Ishikawa (cell line): ENCODE results near the gene PAQR9.
A peak's percentile ranks its signal among the peaks of the same experiment; 100 is the strongest.

Experiments
- CEBPB ChIP-seq: IDR thresholded peaks from 2 replicates; pipeline ENCODE4 v1.6.1; 2012
- CREB1 ChIP-seq: IDR thresholded peaks from 2 replicates; pipeline ENCODE4 v1.6.1; 2012; ENCODE audit warnings: low read depth
- EGR1 ChIP-seq: IDR thresholded peaks from 2 replicates; pipeline ENCODE4 v1.6.1; 2012
- EP300 ChIP-seq: IDR thresholded peaks from 2 replicates; pipeline ENCODE4 v1.6.1; 2012; ENCODE audit warnings: borderline replicate concordance
- FOXM1 ChIP-seq: IDR thresholded peaks from 2 replicates; pipeline ENCODE4 v1.6.1; 2012; ENCODE audit warnings: low read depth, borderline replicate concordance
- MAX ChIP-seq: IDR thresholded peaks from 2 replicates; pipeline ENCODE4 v1.6.1; 2012
- NFIC ChIP-seq: IDR thresholded peaks from 2 replicates; pipeline ENCODE4 v1.6.1; 2012
- RAD21 ChIP-seq: IDR thresholded peaks from 2 replicates; pipeline ENCODE4 v1.6.1; 2012; ENCODE audit warnings: low read depth
- REST ChIP-seq: IDR thresholded peaks from 2 replicates; pipeline ENCODE4 v1.6.1; 2012; ENCODE audit warnings: low read depth, mild to moderate bottlenecking
- TAF1 ChIP-seq: IDR thresholded peaks from 2 replicates; pipeline ENCODE4 v1.6.1; 2012; ENCODE audit warnings: low read depth, mild to moderate bottlenecking
- TCF12 ChIP-seq: IDR thresholded peaks from 2 replicates; pipeline ENCODE4 v1.6.1; 2012; ENCODE audit warnings: low read depth
- TEAD4 ChIP-seq: IDR thresholded peaks from 2 replicates; pipeline ENCODE4 v1.6.1; 2012
- USF1 ChIP-seq: IDR thresholded peaks from 2 replicates; pipeline ENCODE4 v1.6.1; 2012
- YY1 ChIP-seq: IDR thresholded peaks from 2 replicates; pipeline ENCODE4 v1.6.1; 2012; ENCODE audit warnings: low read depth
- ZBTB7A ChIP-seq: IDR thresholded peaks from 2 replicates; pipeline ENCODE4 v1.6.1; 2012; ENCODE audit warnings: low read depth

PAQR9 gene

GRCh38 chr3:142982038-142982773 lies 18.7 kb upstream of the PAQR9 start:
- no peak for TF ChIP-seq EP300
- no peak for TF ChIP-seq NFIC

GRCh38 chr3:142981108-142981507 lies 17.6 kb upstream of the PAQR9 start:
- TF ChIP-seq TEAD4 (no peak), TAF1 (no peak), FOXM1 (no peak), USF1 (no peak), YY1 (no peak), TCF12 (no peak), EGR1 (no peak), REST (no peak)

- TF ChIP-seq MAX, result no peak
- TF ChIP-seq USF1, result no peak
- no peak for TF ChIP-seq CEBPB
- TF ChIP-seq NFIC, result no peak
- no peak for TF ChIP-seq RAD21
- TF ChIP-seq TAF1, result no peak
- TF ChIP-seq TEAD4, result no peak
- TF ChIP-seq EGR1, result no peak
- TF ChIP-seq YY1, result no peak
- no peak for TF ChIP-seq CREB1
- no peak for TF ChIP-seq TCF12
- no peak for TF ChIP-seq REST
- TF ChIP-seq EP300, result no peak
- TF ChIP-seq ZBTB7A, result no peak
- TF ChIP-seq FOXM1, result no peak
Measured at GRCh38 chr3:142977399-142977728, 13.9 kb upstream of the PAQR9 start.

GRCh38 chr3:142976621-142977398 lies 13.3 kb upstream of the PAQR9 start:
- peak; percentile 69 for TF ChIP-seq MAX
- no peak for TF ChIP-seq REST
- TF ChIP-seq NFIC, result peak; percentile 85
- TF ChIP-seq RAD21, result no peak
- TF ChIP-seq CEBPB, result no peak
- no peak for TF ChIP-seq EGR1
- no peak for TF ChIP-seq TAF1
- TF ChIP-seq TEAD4, result no peak
